Measurements from ENCODE around the gene ABLIM3.
"Not testable (repeated sequence)": the region's sequence is repeated elsewhere in the genome, so short reads cannot be mapped to it uniquely, and the experiment has no call there.

- not testable (repeated sequence) for TF ChIP-seq CTCF (optimal IDR thresholded peaks at IDR 0.05 in 1 of 3, IDR thresholded peaks at IDR 0.05 in 1 of 3, conservative IDR thresholded peaks at IDR 0.05 in 1 of 3; ENCODE audit: extremely low read depth in 1 of 3, insufficient read depth in 2 of 3, low read length in 3 of 3); EZH2 (IDR thresholded peaks at IDR 0.05; ENCODE audit: low read length)
Observed at GRCh38 chr5:149272781-149273180, 131.5 kb downstream of the ABLIM3 start.
